Measurements from ENCODE around the gene C11orf87.

The C11orf87 gene

GRCh38 chr11:109421981-109422869 lies at the start of gene C11orf87:
Gene C11orf87, plus strand, starts transcription at chr11:109422190. Its CDS starts 1,444 bp downstream, at chr11:109423634.
- DNase-seq = no peak

DNA sequence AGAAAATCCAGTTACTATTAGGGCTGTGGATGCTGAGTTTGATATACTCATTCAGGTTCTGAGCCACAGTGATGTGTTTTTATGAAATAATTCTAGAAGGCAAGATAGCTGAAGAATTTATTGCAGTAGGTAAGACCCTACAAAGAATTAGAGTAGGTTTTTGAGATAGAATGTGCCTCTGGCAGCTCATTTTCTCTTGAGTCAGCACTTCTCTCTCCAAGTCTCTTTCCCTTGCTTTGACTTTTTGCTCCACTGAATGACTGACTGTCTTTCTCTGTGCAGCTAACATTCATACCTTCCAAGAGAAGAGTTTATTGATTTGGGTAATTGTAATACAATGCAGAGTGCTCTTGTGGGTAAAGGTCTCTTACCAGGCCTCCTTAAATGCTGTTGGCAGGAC lies 48.0 kb upstream of the C11orf87 start:
- no peak for DNase-seq

GRCh38 chr11:109374441-109374840 lies 47.5 kb upstream of the C11orf87 start:
- DNase-seq = no peak

GRCh38 chr11:109377039-109377742 lies 44.8 kb upstream of the C11orf87 start:
- no peak for DNase-seq

- DNase-seq = no peak
Measured at GRCh38 chr11:109378034-109378433, 44.0 kb upstream of the C11orf87 start.

- DNase-seq = no peak
Measured at GRCh38 chr11:109383306-109383705, 38.7 kb upstream of the C11orf87 start.

DNA sequence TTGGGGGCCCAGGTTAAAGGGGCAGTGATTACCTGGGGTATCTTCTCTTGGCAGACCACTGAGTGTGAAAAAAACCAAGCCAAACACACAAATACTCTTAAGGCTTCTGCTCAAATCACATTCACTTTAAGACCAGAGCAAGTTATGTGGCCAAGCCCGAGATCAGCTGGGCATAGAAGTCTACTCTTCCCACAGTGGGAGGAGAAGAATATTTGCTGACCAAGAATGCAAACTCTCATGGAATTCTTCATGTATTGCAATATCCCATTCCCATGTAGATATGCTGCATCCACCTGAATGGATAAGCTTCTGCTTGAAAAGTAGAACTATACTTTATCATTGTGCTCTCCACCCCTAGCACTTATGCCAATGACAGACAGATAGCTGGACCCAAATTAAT lies 37.1 kb upstream of the C11orf87 start:
- no peak for DNase-seq

DNA sequence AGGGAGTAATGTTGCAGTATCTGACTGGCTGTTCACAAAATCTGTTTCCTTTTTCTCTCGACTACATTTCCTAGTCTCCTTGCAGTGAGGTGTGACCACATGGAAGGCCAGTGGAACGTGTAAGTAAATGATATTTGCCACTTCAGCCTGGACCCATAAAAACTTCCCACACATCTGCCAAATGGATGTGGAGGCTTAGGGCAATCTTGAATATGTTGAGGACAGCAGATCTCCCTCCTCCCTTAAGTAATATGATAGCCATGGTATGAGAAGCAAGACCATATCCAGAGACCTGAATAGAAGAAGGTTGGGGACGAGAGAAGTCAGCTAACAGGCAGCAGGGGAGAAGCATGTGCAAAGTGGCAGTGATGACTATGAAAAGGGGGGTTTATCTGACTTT lies 33.0 kb upstream of the C11orf87 start:
- DNase-seq = no peak

DNA sequence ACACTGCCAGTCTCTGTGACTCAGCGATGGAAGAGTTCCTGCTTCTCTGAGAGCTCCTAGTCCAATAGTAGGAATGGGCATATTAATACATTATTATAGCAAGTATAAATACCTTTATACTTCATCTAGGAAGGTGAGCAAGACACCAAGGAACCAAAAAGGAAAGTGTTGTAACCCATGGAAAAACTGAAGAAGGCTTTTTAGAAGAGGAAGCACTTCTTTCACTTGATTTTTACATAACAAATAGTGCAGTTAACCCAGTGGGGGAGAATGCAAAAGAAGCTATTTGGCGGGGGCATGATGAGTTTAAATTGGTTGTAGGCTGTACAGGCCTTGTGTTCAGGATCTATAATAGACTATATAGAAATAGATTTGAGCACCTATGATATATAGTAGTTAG lies 31.2 kb upstream of the C11orf87 start:
- DNase-seq = no peak

DNA sequence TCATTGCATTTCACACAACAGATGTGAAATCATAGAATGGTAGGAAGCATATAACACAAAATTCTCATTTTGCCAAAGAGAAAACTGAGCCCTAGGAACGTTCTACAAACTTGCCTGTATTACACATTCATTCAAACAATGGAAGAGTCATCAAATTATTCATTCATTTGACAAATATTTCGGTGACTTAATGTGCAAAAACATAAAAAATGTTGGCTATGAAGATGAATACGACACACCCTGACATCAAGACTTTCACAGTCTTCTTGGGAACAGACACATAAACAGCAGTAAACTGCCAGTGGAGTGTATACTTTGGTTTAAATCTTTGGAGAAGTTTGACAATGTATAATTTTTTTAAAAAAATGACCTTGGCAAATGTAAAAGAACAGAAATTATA lies 20.4 kb upstream of the C11orf87 start:
- DNase-seq = no peak

GRCh38 chr11:109405671-109406070 lies 16.3 kb upstream of the C11orf87 start:
- DNase-seq = no peak

DNA sequence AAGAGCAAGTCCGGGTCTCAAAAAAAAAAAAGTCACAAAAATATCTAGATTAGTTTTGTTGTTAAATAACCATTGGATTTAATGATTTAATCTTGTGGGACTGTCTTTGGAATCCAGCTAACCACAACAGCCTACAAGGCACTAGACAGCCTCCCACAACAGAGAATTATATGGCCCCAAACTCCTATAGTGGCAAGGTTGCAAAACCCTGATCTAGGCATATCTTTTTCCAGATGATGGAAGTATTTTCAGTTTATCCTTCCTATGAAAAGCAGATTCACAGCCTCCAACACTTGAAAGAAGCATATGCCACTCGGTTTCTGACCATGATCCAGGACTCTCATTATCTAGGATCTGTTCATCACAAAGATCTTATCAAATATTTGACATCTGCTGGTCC lies 5.4 kb upstream of the C11orf87 start:
- no peak for DNase-seq

DNA sequence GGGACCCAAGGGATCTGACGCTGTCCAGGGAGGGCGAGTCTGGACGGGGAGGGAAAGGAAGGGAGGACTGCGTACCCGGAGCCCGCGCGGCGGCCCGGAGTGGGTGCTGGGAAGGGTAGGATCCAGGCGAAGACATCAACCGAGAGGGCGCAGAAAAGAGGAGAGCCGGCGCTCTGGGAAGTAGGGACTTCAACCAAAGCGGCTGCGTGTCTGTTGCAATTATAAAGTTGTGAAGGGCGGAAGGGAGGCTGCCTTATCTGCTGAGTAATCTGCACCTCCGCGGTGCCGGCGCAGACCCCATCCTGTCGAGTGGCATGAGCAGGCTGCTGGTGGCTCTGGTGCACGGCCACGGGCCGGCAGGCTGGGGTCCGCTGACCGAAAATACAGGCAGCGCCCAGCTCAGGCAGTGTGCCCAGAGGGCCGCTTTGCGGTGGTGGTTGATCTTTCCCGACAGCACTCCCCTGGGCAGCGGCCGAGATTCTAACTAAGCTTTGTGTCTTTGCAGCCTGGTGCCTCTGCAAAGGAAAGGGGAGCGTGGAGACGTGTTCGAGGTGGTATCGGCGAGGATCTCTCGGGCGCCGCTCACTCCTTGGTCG lies 978 bp downstream of the C11orf87 start:
- DNase-seq = no peak

- no peak for DNase-seq
Measured at GRCh38 chr11:109423466-109424190, 1.6 kb downstream of the C11orf87 start.

DNA sequence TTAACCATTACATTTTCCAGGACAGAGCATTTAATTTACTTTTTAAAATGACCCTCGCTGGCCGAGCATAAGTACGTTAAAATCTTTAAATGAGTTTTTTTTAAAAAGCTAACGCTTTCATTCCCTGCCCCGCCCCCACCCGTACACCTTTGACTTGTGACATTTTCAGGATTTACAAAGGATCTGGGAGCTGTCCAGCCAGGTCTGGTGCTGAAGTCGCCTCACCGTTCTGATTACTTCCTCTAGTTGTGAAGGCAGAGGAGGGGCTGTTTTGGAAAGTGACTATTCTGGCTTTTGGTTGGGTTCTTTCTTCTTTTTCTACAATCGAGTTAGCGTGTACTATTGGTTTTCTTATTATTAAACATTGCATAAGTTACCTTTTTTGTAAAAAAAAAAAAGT lies 2.9 kb downstream of the C11orf87 start:
- DNase-seq = no peak

DNA sequence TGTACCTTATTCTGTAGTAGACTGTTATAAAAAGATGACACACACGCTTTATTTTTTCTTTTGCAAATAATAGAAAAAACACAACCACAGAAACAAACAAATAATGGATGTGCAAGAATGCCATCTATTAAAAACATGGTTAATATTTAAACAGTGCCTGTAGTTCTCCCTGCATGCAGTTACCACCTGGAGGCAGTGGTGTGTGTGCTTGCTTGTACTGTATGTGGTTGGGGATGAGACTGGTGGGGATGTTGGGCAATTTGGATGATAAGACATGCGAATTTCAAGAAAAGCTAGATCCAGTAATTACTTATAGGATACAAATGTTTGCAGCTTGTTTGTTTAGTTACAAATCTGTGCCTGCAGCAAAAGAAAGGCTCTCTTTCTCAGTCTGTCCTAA lies 3.6 kb downstream of the C11orf87 start:
- DNase-seq = no peak

- DNase-seq = no peak
Measured at GRCh38 chr11:109426442-109427240, 4.7 kb downstream of the C11orf87 start.

GRCh38 chr11:109432105-109432504 lies 10.1 kb downstream of the C11orf87 start:
- no peak for DNase-seq

DNA sequence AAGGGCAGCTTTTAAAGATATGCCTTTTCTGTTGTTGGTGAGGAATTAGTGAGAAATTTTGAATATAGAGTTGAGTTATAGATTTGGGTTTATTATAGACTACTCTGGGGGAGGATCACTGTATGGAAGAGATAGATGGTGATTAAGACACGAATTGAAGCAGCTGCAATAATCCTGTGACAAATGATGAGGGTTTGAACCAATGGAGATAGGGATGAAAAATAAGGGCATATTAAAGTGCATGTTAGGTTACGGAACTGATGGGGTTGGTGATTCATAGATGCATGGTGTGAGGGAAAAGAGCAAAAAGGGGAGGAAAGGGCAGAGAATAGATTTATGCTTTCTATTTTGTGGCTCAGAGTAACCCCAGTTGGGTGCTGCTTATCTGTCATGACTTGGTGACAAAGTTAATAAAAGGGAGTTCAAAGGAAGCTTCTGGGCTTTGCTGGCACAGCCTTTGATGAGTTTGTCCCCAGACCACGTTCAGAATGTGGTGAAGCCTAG lies 11.8 kb downstream of the C11orf87 start:
- DNase-seq = no peak

DNA sequence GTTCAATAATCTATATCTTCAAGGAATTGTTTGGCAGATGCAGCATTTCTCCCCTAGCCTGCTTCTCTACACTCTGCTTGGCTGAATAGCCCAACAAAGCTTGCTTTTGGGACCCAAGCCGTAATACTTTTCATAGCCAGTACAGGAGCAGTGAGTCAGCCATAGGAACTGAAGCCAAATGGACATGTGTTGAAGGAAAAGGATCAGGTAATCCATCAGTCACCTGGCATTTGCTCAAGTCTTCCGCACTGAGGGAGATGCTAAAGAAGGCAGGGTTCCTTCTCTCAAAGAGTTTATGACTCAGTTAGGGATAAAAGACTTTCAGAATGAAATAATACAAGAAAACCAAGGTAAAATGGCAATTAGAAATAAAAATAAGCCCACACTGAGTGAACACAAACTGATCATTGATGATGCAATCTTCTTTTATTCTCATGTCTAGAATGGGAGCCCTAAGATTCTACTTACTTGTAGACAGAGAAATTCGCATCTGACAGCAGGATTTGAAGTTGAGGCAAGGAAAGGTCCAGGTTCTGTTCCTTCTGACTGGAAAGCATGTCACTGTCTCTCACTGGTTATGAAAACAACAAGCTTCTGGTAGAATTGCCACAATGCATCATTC lies 13.2 kb downstream of the C11orf87 start:
- no peak for DNase-seq

DNA sequence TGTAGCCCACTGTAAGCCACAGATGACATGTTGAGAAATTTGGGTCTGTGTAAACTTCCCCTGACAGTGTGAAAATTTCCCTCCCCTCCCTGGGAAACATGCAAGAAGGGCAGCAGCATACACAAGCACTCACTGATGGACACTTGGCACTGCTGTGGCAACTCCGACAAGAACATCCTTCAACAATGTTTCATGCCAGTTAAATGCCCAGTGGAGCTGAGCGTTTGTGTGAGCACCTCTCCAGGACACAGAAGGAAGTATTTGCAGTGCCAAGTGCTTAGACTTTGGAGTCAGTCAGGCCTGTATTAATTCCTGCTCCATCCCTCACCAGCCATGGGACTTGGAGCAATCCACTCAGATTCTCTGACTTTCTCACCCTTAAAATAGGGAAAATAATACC lies 17.7 kb downstream of the C11orf87 start:
- no peak for DNase-seq

DNA sequence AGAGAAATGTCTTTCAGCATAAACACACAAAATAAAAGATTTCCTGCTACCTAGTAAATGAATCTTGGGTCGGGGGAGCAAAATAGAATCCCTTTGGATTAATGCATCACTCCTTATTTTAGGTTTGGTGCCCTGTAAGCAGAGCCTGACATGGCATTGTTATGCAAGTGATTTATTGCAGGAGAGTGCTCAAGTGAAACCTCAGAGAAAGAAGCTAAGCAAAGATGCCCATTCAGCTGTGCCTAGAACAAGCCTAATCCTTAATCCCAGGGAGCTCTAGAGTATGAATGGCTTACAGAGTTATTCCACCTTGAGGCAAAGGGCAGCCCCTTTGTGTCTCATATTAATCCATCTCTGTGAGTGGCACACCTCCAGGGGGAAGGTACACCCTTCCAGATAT lies 21.1 kb downstream of the C11orf87 start:
- DNase-seq = no peak

Measured in CD4-positive, alpha-beta T cell treated with Interferon gamma for 1 hour (primary cell).